Epithelial cell of proximal tubule (primary cell): ENCODE measurements around the gene UNC13D. TPM values are rescaled to one million over a fixed set of nuclear protein-coding genes. Genes with fewer than 3 reads are reported as not detected.

Experiments
- DNase-seq: peaks from one replicate; pipeline ENCODE4 v3.0.0-alpha.2; 2011; ENCODE audit warnings: low read depth
- H3K4me3 ChIP-seq: 2 replicates; pipeline ENCODE4 v1.5.1; 2011; ENCODE audit warnings: low read depth, mild to moderate bottlenecking, low read length
- CTCF ChIP-seq: conservative IDR thresholded peaks from 2 replicates; pipeline ENCODE4 v1.5.1; 2012; ENCODE audit warnings: low read depth, mild to moderate bottlenecking, low read length
- total RNA-seq: library from RNA; depleted of rRNA; stranded (reverse); fragments of >200 nt; gene quantifications from 2 replicates; pipeline ENCODE4 v1.2.3, GENCODE V29; 2015

The UNC13D gene
- total RNA-seq, 1 donor from 2014 or later = 9.2 TPM

- no peak overlapping the region for H3K4me3 ChIP-seq
- no peak for TF ChIP-seq CTCF
- no peak for DNase-seq
Measured at GRCh38 chr17:75820094-75821080, 23.8 kb downstream of the UNC13D start.

GRCh38 chr17:75819678-75820077, 24.5 kb downstream of the UNC13D start:
- H3K4me3 ChIP-seq = no peak overlapping the region
- no peak for DNase-seq
- no peak for TF ChIP-seq CTCF

GRCh38 chr17:75819116-75819515, 25.1 kb downstream of the UNC13D start:
- H3K4me3 ChIP-seq = no peak overlapping the region
- TF ChIP-seq CTCF = no peak
- no peak for DNase-seq

- TF ChIP-seq CTCF = no peak
- DNase-seq = no peak
- H3K4me3 ChIP-seq = no peak overlapping the region
Measured at GRCh38 chr17:75818326-75818885, 25.8 kb downstream of the UNC13D start.

GRCh38 chr17:75817571-75817970, 26.6 kb downstream of the UNC13D start:
- no peak overlapping the region for H3K4me3 ChIP-seq
- TF ChIP-seq CTCF = no peak
- DNase-seq = no peak

GRCh38 chr17:75816693-75817092, 27.5 kb downstream of the UNC13D start:
- DNase-seq = no peak
- no peak overlapping the region for H3K4me3 ChIP-seq
- no peak for TF ChIP-seq CTCF

- TF ChIP-seq CTCF = no peak
- H3K4me3 ChIP-seq = no peak overlapping the region
- DNase-seq = no peak
Measured at GRCh38 chr17:75815399-75815798, 28.8 kb downstream of the UNC13D start.
